HFFc6 (cell line): ENCODE measurements around the gene ULK1. TPM values are rescaled to one million over a fixed set of nuclear protein-coding genes. Genes with fewer than 3 reads are reported as not detected.

Experiments used
- DNase-seq: peaks from one replicate; pipeline ENCODE4 v3.0.0-alpha.2; 2018
- H3K27ac Mint-ChIP-seq: 2 replicates; pipeline ENCODE4 v1.8.0; 2020; ENCODE audit warnings: mild to moderate bottlenecking, mixed read lengths
- H3K27me3 Mint-ChIP-seq: 2 replicates; pipeline ENCODE4 v1.8.0; 2021; ENCODE audit warnings: mild to moderate bottlenecking, moderate library complexity, mixed read lengths; ENCODE audit not compliant: insufficient read depth
- H3K36me3 Mint-ChIP-seq: 2 replicates; pipeline ENCODE4 v1.8.0; 2021; ENCODE audit warnings: low read depth, mixed read lengths
- H3K4me1 Mint-ChIP-seq: 2 replicates; pipeline ENCODE4 v1.8.0; 2020; ENCODE audit warnings: low read depth, mixed read lengths
- H3K4me3 Mint-ChIP-seq: 2 replicates; pipeline ENCODE4 v1.8.0; 2020; ENCODE audit warnings: mild to moderate bottlenecking, moderate library complexity, mixed read lengths
- H3K9me3 Mint-ChIP-seq: 2 replicates; pipeline ENCODE4 v1.8.0; 2020; ENCODE audit warnings: mild to moderate bottlenecking, mixed read lengths
- total RNA-seq, 6 experiments: library from RNA; stranded (reverse); fragmentation: NEBNext Ultra II Directional; extraction: Animal tissue kit (Norgen Biotek cat#: 25700); gene quantifications; 2 replicates in 1 of 6; 3 replicates in 5 of 6; pipeline ENCODE4 v1.2.3, GENCODE V29; 2021
- TF ChIP-seq, protein P1 (sequence below): fragments of 200-600 bp; sonication (generic); IDR thresholded peaks from 2 replicates; pipeline ENCODE4 v1.5.0; 2021; ENCODE audit warnings: antibody characterized with exemption, mild to moderate bottlenecking

Gene ULK1
- total RNA-seq, 6 experiments from 2014 or later, result 21.4 to 35.0 (median 25.5) TPM

DNA sequence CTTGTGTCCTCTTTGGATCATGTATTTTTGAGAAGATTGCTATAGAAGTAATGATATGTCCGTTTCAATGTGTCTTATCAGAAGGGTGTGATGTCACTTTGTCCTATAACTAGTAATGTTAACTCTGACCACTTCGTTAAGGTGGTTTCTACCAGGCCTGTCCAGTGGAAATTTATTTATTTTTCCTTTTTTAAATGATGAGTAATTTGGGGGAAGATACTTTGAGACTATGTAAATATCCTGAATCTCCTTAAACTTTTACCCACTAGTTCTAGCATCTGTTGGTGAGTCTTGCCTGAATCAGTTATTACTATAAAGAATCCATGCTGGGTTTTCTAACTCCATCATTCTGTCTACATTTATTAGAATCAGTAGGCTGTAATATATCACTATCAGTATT, 70.7 kb downstream of the ULK1 start:
- TF ChIP-seq, protein P1, sequence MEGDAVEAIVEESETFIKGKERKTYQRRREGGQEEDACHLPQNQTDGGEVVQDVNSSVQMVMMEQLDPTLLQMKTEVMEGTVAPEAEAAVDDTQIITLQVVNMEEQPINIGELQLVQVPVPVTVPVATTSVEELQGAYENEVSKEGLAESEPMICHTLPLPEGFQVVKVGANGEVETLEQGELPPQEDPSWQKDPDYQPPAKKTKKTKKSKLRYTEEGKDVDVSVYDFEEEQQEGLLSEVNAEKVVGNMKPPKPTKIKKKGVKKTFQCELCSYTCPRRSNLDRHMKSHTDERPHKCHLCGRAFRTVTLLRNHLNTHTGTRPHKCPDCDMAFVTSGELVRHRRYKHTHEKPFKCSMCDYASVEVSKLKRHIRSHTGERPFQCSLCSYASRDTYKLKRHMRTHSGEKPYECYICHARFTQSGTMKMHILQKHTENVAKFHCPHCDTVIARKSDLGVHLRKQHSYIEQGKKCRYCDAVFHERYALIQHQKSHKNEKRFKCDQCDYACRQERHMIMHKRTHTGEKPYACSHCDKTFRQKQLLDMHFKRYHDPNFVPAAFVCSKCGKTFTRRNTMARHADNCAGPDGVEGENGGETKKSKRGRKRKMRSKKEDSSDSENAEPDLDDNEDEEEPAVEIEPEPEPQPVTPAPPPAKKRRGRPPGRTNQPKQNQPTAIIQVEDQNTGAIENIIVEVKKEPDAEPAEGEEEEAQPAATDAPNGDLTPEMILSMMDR, result no peak
- Mint-ChIP-seq H3K4me3 (peak overlapping the region; percentile 17), H3K27ac (peak overlapping the region; percentile 66), H3K27me3 (no peaks in the 10 kb centered on the region; the same call in 1 of the 2 replicates), H3K36me3 (peaks cover 26% of the 10 kb centered on the region), H3K4me1 (peaks cover 44% of the 10 kb centered on the region), H3K9me3 (no peaks in the 10 kb centered on the region)
- peak; percentile 16 for DNase-seq

GRCh38 chr12:131971226-131971625, 76.8 kb downstream of the ULK1 start:
- Mint-ChIP-seq H3K27me3 (no peaks in the 10 kb centered on the region; the same call in 1 of the 2 replicates), H3K4me1 (peaks cover 17% of the 10 kb centered on the region), H3K9me3 (no peaks in the 10 kb centered on the region), H3K36me3 (peaks cover 9% of the 10 kb centered on the region; the same call in 1 of the 2 replicates), H3K4me3 (no peak overlapping the region), H3K27ac (no peak overlapping the region)
- TF ChIP-seq, protein P1, result no peak
- DNase-seq, result no peak

Other genes with a start within 250 kb of the ULK1 start
- gene SFSWAP, start 183.5 kb upstream of the ULK1 start, total RNA-seq, result 10 to 100 TPM; 23.9 to 32.4 (median 28.8) TPM
- 10 to 100 TPM; 23.9 to 31.5 (median 26.6) TPM for gene MMP17, start 66.2 kb upstream of the ULK1 start, total RNA-seq
- gene PUS1, start 34.7 kb downstream of the ULK1 start, total RNA-seq, result 10 to 100 TPM; 26.2 to 37.7 (median 29.8) TPM
- 10 to 100 TPM; 27.5 to 35.3 (median 30.4) TPM for gene EP400, start 55.3 kb downstream of the ULK1 start, total RNA-seq
- gene DDX51, start 249.7 kb downstream of the ULK1 start, total RNA-seq, result 10 to 100 TPM; 13.8 to 18.3 (median 16.8) TPM
- 10 to 100 TPM; 25.8 to 33.5 (median 31.3) TPM for gene NOC4L, start 249.8 kb downstream of the ULK1 start, total RNA-seq